Measurements from ENCODE around the gene SMIM41. TPM values are rescaled to one million over a fixed set of nuclear protein-coding genes. Genes with fewer than 3 reads are reported as not detected.
A peak's percentile ranks its signal among the peaks of the same experiment; 100 is the strongest.
"Not testable (repeated sequence)": the region's sequence is repeated elsewhere in the genome, so short reads cannot be mapped to it uniquely, and the experiment has no call there.

Gene SMIM41
- total and polyA plus RNA-seq, 7 donors: 0.41 to 5.7 (median 0.88) TPM; not detected in 3

DNA sequence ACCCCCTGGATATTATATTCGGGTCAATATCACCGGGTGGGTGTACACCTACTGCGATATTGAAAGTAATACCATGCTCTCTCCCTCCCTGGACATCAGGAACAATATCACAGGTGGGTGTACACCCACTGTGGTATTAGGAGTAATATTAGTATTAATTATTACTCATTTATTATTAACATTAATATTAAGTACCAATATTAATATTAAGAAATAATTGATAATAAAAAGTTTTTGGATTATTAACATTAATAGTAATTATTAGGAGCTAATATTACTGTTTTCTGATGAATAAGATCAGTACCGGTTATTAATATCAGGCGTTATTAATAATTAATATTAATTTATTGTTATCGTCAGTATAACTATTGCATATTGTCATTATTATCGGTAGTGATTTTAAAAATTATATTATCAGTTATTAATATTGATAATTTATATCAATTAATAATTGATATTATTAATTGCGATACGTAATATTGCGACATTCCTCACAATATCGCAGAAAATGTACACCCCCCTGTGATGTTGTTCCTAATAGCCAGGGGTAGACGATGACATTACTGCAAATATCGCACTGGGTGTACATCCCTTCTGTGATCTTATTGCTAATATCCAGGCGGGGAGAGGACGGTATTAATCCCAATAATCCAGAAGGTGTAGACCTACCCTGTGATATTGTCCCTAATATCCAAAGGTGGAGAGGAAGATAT is 17.0 kb downstream of the SMIM41 start:
- WGBS, 2 donors: 79 to 91% methylated on average over 15 of the region's 15 CpGs

GRCh38 chr12:52097045-52097666 is 17.7 kb downstream of the SMIM41 start:
- no peak for DNase-seq
- H3K9me3 ChIP-seq: no peaks in the 10 kb centered on the region
- no peak overlapping the region for H3K4me3 ChIP-seq
- H3K4me1 ChIP-seq: no peaks in the 10 kb centered on the region
- TF ChIP-seq POLR2A (IDR thresholded peaks at IDR 0.05) (no peak), CTCF (IDR thresholded peaks at IDR 0.05) (no peak)
- peaks cover 0 to 36% (median 5%) of the 10 kb centered on the region in 3 donors for H3K27me3 ChIP-seq
- intact Hi-C loops (cut with DNase I): no loop called here
- H3K27ac ChIP-seq: no peak overlapping the region
- no peaks in the 10 kb centered on the region for H3K36me3 ChIP-seq
- WGBS, 2 donors: 71 to 86% methylated on average over 21 of the region's 21 CpGs

More for the DNA sequence above, 17.0 kb downstream of the SMIM41 start:
- Histone ChIP-seq H3K27me3 (peaks cover 0 to 41% (median 5%) of the 10 kb centered on the region in 3 donors), H3K36me3 (no peaks in the 10 kb centered on the region), H3K27ac (no peak overlapping the region), H3K4me1 (no peaks in the 10 kb centered on the region), H3K4me3 (no peak overlapping the region), H3K9me3 (no peaks in the 10 kb centered on the region)
- intact Hi-C loops (cut with DNase I): no loop called here
- no peak for DNase-seq
- no peak for TF ChIP-seq POLR2AphosphoS5 (IDR thresholded peaks at IDR 0.05)
- no peak for TF ChIP-seq CTCF (IDR thresholded peaks at IDR 0.05)
- no peak for TF ChIP-seq POLR2A (IDR thresholded peaks at IDR 0.05)
- TF ChIP-seq EP300 (IDR thresholded peaks at IDR 0.05): no peak

DNA sequence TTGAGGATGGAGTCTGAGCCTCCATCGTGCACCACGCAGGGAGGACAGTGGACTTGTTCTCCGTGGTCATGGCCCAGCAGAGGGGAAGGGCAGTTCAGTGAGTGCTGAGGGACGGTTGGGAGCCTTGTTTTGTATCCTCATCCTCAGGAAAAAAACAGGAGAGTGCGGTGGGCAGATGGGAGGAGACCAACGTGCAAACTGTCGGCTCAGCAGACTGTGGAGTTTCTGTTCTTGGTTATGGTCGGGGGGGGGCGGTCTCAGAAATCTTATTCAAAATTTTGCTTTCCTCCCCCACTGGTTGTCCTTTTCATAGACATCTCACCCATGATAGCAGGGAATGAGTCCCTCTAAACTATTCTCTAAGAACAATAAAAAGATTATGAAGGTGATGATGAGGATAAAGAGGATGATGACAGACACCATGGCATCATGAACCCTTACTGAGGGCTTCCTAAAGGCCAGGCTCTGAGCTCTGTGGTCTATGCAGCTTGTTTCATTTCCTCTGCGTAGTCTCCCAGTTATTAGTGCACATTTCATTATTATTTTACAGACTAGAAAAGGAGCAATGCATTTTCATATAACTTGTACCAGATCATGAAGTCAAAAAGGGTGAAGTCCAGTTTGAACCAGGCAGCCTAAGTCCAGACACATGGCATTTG is 25.1 kb downstream of the SMIM41 start:
- intact Hi-C loops (cut with DNase I); H3K36me3 ChIP-seq; H3K4me3 ChIP-seq; H3K27ac ChIP-seq; DNase-seq; H3K4me1 ChIP-seq; H3K9me3 ChIP-seq: not testable (repeated sequence)
- H3K27me3 ChIP-seq: peaks cover 0 to 29% (median 12%) of the 10 kb centered on the region in 3 donors
- WGBS, 2 donors: 63 to 77% methylated on average over 10 of the region's 10 CpGs

DNA sequence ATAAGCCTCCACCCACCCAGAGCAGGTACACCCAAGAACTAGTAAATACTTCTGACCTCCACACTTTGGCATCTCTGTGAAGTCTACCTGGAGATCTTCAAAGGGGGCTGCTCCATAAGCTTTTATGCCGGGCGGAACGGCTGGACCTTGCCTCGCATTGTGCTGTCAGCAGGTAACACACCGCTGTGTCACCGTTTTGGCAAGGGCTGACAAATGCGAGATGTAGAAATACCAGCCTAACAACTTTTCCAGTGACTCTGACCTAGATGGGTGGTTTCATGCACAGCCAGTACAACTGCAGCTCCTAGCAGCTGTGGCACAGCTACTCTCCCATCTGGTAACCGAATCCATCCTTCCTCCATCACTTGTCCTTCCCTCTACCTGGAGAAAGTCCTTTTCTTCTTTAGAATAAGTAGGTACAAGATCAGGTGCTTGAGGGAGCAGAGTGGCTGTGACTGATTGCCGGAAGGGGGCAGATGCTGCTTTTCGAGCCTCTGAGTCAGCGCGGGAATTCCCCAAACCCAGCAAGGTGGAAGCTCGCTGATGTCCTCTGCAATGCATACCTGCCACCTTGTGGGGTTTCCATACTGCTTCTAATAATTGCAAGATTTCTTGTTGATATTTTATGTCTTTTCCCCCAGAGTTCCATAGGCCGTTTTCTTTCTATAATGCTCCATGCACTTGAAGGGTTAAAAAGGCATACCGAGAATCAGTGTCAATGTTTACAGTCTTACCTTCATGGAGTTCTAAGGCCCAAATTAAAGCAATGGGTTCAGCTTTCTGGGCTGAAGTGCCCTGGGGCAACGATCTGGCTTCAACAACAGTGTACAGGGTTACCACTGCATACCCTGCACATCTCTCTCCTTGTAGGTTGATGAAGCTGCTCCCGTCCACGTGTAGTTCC is 37.0 kb downstream of the SMIM41 start:
- peaks cover 0 to 27% (median 5%) of the 10 kb centered on the region in 3 donors for H3K27me3 ChIP-seq
- DNase-seq; H3K4me1 ChIP-seq; intact Hi-C loops (cut with DNase I); H3K36me3 ChIP-seq; H3K9me3 ChIP-seq; H3K4me3 ChIP-seq; H3K27ac ChIP-seq: not testable (repeated sequence)
- 14 to 45% methylated on average over 18 of the region's 18 CpGs for WGBS, 2 donors
- peak in 1 of 4 experiments; percentile 6 for TF ChIP-seq CTCF (IDR thresholded peaks at IDR 0.05)

- intact Hi-C loops (cut with DNase I); H3K9me3 ChIP-seq; H3K36me3 ChIP-seq; DNase-seq; H3K4me3 ChIP-seq; H3K4me1 ChIP-seq; H3K27ac ChIP-seq: not testable (repeated sequence)
- WGBS, 2 donors: 67 to 81% methylated on average over 20 of the region's 20 CpGs
- peaks cover 0 to 33% (median 7%) of the 10 kb centered on the region in 3 donors for H3K27me3 ChIP-seq
These were observed 38.4 kb downstream of the SMIM41 start for GRCh38 chr12:52117806-52118475.

Data from sigmoid colon (tissue), 7 donors.